GM18505 (cell line): ENCODE data around the gene TMEM237.
"Not testable (repeated sequence)": the region's sequence is repeated elsewhere in the genome, so short reads cannot be mapped to it uniquely, and the experiment has no call there.

Experiments used
- ATAC-seq: cut with Tn5 transposase; IDR thresholded peaks from one replicate; pipeline ENCODE4 v1.9.1; 2021; ENCODE audit not compliant: unreplicated experiment
- POLR2A ChIP-seq: IDR thresholded peaks from 4 replicates; pipeline ENCODE4 v1.6.1; 2011; ENCODE audit warnings: borderline replicate concordance; ENCODE audit not compliant: insufficient read depth, insufficient read length; ENCODE audit errors: extremely low read depth

The TMEM237 gene

GRCh38 chr2:201643216-201643890, at the start of gene TMEM237:
TSS of gene TMEM237 (minus strand) at chr2:201643503. CDS start at chr2:201643400, 103 bp downstream.
- no peak for TF ChIP-seq POLR2A
- ATAC-seq, result peak; percentile 39

GRCh38 chr2:201685156-201685555, 41.9 kb upstream of the TMEM237 start:
- no peak for ATAC-seq
- TF ChIP-seq POLR2A, result no peak

DNA sequence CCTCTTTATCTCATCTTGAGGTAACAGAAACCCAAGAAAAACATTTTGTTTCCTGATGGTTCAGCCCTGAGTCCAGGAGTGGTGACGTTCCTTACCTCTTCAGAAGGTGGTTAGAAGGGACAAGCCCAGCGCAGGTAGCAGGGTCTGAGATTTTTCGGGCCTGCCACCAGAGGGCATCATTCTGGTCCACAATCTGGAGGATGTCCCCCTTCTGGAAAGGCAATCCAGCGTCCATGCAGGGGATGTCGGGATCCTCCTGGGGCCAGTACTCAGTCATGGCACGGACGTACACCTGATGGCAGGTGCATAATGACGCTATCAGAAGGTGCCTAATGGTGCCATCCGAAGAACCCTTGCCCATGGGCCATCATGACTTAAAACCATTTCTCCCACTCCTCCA, 37.4 kb upstream of the TMEM237 start:
- ATAC-seq, result no peak

GRCh38 chr2:201678401-201678800, 35.1 kb upstream of the TMEM237 start:
- TF ChIP-seq POLR2A, result no peak
- ATAC-seq, result no peak

More for the DNA sequence above, 37.4 kb upstream of the TMEM237 start:
- TF ChIP-seq POLR2A, result no peak

GRCh38 chr2:201675454-201675853, 32.2 kb upstream of the TMEM237 start:
- no peak for TF ChIP-seq POLR2A
- no peak for ATAC-seq

GRCh38 chr2:201674794-201675193, 31.5 kb upstream of the TMEM237 start:
- TF ChIP-seq POLR2A, result no peak
- ATAC-seq, result no peak

DNA sequence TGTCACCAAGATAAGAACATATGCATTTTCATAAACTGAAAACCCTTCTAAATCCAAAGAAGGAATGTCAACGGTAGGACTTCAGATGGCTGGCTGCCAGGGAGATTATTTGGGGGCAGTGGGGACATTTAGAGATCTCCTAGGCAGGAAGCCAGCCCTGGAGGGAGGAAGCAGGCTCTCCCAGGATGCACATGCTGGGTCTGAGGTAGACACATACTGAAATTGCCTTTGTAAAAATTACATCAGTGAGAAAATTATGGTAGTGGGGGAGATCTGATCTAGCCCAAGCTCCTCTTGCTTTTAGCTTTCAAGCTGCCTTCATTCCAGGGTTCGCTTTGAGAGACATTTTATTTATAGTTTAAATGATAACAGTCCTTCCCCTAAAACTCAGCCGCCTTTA, 31.0 kb upstream of the TMEM237 start:
- ATAC-seq, result no peak
- no peak for TF ChIP-seq POLR2A

DNA sequence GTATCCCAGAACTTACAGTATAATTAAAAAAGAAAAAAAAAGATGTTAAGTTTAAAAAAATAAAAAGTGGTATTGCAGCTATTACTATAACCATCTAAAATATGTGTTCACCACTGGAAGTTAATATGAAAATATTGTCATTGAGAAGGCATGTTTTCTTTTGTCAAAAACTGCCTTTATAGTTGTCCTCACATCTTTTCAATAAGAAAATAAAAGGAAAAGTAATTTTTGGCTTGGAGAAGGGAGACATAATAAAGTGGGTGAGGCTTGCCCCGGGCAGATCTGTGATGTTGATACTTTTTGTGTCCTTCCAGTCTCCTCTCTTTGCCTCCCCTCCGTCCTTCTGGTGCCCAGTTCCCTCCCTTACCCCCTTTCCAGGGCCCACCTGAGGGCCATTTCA, 30.2 kb upstream of the TMEM237 start:
- TF ChIP-seq POLR2A, result no peak
- no peak for ATAC-seq

DNA sequence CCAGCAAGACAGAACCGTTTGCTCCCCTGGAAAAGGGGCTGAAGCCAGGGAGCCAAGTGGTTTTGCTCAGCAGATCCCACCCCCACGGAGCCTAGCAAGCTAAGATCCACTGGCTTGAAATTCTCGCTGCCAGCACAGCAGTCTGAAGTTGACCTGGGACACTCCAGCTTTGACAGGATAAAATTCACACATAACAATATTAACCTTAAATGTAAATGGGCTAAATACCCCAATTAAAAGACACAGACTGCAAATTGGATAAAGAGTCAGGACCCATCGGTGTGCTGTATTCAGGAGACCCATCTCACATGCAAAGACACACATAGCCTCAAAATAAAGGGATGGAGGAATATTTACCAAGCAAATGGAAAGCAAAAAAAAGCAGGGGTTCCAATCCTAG, 27.9 kb upstream of the TMEM237 start:
- not testable (repeated sequence) for ATAC-seq

DNA sequence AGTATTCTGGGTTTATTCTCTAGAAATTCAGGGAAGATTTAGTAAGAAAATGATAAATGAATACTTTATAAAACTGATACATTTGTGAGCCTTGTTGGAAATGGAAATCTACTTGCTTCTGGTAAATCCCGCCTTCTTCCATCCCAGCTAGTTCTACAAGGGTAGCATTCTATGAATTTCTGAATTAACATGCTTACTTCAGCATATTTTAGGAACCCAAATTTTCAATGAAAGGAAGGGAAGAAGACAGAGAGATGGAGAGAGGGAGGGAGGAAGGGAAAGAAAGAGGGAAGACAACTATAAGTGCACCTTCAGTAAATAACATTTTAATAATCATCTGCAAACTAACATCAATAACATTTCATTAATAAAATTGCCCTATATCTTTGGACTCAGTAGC, 26.6 kb upstream of the TMEM237 start:
- no peak for ATAC-seq
- no peak for TF ChIP-seq POLR2A

DNA sequence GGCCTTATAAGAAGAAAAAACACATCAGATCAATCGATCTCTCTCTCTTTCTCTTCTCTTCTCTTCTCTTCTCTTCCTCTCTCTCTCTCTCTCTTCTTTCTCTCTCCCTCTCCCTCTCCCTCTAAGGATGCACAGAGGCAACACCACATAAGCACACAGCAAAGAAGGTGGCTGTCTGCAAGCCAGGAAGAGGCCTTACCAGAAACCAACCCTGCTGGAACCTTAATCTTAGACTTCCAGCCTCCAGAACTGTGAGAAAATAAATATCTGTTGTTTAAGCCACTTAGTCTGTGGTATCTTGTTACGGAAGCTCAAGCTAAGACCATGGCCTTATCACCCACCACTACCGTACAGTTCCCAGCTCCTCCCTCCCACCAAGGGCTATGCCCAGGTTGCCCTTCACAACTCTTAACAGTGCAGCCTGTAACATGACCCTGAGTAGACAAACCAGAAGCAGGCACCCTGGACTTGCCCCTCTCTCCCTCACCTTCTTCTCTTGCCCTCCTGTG, 25.2 kb upstream of the TMEM237 start:
- TF ChIP-seq POLR2A, result no peak
- no peak for ATAC-seq

DNA sequence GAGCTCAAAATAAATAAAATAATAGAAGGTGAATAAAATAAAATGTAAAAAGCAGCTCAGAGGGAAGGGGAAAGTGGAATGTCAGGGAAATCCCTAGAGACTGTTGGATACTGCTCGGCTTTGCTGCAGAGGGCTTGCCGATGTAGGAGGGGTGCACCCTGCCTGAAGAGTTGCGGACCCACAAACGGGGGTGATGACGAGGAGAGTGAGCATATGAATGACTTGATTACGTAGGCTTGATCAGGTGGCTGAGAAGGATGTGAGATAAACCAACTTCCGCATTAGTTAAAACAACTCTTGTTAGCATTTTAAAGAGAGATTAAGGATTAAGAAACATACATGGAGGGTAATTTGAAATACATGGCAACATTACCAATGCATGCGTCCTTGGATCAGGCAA, 21.0 kb upstream of the TMEM237 start:
- no peak for TF ChIP-seq POLR2A
- no peak for ATAC-seq

GRCh38 chr2:201661366-201661765, 18.1 kb upstream of the TMEM237 start:
- ATAC-seq, result no peak
- TF ChIP-seq POLR2A, result no peak

DNA sequence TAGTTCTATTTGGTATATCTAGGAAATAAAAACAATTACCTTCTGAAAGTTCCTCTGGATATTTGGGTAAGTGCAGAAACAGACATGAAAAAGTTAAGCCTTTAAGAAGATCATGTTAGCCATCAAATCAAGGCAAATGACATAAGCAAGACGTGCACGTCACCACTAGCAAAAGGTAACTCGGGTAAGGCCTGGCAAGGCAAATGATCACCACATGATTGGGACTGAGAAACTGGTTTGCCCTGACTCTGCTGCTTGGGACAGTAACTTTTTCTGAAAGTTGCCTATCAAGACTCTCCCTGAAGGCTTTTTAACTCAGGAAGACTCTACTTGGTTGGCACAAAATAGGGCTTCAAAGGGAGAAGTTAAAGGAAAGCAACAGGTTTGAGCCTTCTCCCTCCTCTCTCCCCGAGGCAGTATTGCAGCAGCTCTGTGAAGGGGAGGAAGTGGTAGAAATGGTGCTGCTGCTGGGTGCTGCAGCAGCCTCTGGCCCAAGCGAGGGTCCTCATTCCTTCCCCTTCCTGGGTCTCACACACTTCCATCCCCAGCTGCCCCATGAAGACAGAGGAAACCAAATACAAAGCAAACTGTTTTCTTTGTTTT, 17.1 kb upstream of the TMEM237 start:
- no peak for TF ChIP-seq POLR2A
- no peak for ATAC-seq
